DMS53 (cell line): ENCODE results near the gene SLC39A5.

Source experiments
- DNase-seq: peaks from one replicate; lab custom pipeline; 2025; lab: John Stamatoyannopoulos, UW

SLC39A5 gene

DNA sequence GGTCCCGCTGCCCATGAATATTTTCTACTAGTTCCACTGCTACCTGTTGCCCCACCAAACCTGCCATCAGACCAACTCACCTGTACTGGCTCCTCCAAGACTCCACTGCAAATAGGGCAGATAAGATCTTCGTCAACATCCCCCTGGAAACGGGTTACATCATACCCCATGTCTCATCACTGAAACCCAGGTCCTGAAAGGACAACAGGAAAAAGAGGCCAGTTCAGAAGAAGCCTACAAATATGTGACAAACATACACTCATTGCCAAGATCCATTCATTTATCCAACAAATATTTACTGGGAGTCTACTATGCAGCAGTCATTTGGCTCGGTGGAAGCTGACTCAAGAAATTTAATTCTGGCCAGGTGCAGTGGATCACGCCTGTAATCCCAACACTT, 16.0 kb upstream of the SLC39A5 start:
- no peak for DNase-seq

DNA sequence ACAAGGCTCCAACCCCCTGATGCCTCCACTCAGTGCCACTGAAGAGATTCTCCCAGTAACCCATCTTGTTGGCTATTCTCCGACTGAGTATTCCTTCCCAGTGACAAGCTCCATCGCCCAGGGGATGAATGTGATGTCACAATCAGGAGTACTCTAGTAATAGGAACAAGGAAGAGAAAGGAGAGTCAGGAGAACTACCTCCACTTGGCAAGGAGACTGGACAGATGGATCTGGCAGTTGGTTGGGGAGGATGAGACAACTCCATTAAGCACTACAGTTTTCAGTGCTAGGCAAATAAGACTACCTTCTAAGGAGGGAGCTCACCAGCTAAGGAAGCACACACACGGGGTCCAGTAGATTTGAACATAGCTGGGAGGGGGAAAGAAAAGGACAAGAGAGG, 13.4 kb upstream of the SLC39A5 start:
- no peak for DNase-seq

DNA sequence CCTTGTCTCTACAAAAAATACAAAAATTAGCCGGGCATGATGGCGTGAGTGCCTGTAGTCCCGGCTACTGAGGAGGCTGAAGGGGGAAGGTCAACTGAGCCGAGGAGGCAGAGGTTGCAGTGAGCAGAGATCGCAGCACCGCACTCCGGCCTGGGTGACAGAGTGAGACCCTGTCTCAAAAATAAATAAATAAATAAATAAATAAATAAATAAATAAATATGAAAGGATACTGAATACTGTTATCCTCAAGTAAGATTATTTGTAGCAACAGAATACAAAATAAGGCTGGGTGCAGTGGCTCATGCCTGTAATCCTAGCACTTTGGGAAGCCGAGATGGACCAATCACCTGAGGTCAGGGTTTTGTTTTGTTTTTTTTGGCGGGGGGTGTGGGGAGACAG, 10.0 kb upstream of the SLC39A5 start:
- DNase-seq: no peak

DNA sequence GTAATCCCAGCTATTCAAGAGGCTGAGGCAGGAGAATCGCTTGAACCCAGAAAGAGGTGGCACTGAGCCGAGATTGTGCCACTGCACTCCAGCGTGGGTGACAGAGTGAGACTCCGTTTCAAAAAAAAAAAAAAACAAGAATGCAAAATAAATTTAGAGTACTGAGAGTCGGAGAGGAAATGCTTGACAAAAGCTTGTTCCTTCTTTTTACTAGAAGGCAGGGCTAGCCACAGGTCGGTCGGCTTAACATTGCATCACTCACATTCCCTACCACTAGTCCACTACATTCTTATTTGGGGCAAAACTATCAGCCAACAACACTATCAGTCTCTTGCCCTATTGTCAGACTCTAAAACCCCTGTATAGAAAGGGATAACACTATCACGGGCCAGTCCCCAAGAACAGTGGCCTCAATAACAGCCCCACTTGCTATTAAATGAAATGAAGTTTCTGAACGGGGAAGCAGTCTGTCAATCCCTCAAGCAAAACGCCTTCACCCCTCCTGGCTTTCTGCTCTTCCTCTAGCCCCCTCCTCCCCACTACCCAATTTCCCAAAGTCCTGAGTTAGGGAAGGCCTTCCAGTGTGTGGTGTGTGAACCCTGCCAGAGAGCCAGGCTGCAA, 9.1 kb upstream of the SLC39A5 start:
- DNase-seq: no peak

DNA sequence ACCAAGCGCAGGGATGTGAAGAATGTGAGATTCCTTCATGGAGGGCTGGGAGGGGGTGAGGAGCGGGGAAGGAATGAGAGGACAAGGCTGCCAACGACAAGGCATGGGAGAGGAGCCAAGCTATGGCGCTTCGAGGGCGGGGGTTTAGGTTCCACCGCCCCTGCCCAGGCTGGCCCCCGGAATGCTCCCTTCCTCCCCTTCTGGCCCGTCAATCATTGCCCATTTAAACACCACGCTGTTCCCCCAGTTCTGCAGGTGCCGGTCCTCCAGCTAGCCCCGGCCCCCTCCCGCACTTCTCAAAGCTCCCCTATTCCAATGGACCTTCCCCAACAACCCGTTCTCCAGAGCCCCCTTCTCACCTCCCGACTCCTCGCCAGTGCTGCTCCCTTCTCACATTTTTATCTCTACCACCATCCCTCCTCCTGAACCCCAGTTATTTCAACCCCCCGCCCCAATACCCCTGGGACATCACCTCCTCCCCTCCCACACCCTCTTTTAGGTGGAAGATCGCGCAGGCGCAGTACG, 8.6 kb upstream of the SLC39A5 start:
- DNase-seq: peak; percentile 54

- DNase-seq: peak; percentile 99
Measured at GRCh38 chr12:56221757-56222530, 7.9 kb upstream of the SLC39A5 start, which contains the start of gene RNF41. Gene RNF41 (minus strand): TSS chr12:56221922. CDS start chr12:56214047, 7,875 bp downstream.

GRCh38 chr12:56222531-56222895, 7.3 kb upstream of the SLC39A5 start:
- no peak for DNase-seq

GRCh38 chr12:56223571-56224101, 6.2 kb upstream of the SLC39A5 start:
- no peak for DNase-seq

- DNase-seq: peak; percentile 99
Measured at GRCh38 chr12:56224102-56224701, 5.6 kb upstream of the SLC39A5 start, which contains the start of gene NABP2. Gene NABP2 (plus strand): TSS chr12:56224342. CDS start chr12:56224857, 515 bp downstream.

GRCh38 chr12:56224954-56225353, 4.9 kb upstream of the SLC39A5 start:
- DNase-seq: no peak

GRCh38 chr12:56229082-56229481, 769 bp upstream of the SLC39A5 start:
- DNase-seq: no peak

DNA sequence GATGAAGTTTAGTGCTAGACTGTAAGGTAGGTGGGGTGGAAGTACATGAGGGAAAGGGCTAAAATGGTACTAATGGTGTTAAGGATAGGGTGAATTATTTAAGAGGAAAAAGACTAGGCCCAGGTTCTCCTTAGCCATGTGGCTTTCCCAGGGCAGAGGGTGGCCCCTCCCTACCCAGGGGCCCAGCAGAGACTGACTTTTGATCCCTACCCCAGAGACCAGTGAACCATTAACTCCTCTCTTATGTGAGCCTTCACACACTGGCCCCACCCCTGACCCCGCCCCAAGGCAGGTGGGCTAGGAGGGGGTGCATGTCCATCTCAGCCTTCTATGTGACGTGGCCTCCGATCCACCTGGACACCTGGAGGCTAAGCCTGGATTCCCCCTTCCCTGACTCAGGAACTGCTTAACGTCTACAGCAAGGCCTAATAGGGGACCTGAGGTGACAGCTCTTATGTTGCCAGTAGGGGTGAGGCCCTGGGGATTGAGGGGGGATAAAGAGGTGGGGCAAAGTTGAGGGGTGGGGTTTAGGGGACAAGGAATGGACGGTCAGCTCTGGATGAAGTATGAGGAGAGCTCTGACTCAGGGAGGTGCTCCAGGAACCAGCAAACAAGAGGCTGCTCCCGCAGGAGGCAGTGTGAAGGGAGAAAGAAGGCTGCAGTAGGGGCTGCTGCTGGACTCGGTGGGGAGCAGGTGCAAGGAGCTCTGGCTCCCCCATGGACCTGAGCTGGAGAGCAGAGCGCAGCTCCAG, 757 bp downstream of the SLC39A5 start:
- DNase-seq: peak; percentile 78

DNA sequence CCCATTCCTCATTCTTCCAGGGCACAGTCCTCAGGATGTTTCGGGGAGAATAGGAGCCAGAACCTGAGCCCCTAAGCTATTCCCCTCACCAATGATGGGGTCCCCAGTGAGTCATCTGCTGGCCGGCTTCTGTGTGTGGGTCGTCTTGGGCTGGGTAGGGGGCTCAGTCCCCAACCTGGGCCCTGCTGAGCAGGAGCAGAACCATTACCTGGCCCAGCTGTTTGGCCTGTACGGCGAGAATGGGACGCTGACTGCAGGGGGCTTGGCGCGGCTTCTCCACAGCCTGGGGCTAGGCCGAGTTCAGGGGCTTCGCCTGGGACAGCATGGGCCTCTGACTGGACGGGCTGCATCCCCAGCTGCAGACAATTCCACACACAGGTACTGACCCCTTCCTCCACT, 1.3 kb downstream of the SLC39A5 start:
- no peak for DNase-seq

- peak; percentile 31 for DNase-seq
Measured at GRCh38 chr12:56234746-56235436, 5.0 kb downstream of the SLC39A5 start.

GRCh38 chr12:56236091-56236490, 6.2 kb downstream of the SLC39A5 start:
- DNase-seq: no peak

DNA sequence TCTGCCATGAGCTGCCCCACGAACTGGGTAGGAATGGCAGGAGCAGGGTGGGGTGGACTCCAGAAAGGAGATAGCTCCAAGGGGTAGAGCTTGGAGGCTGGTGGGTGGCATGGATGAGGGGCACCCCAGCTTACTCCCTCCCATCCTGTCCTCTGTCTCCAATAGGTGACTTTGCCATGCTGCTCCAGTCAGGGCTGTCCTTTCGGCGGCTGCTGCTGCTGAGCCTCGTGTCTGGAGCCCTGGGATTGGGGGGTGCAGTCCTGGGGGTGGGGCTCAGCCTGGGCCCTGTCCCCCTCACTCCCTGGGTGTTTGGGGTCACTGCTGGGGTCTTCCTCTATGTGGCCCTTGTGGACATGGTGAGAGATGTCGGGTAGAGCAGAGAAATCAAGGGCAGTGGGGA, 7.1 kb downstream of the SLC39A5 start:
- no peak for DNase-seq

DNA sequence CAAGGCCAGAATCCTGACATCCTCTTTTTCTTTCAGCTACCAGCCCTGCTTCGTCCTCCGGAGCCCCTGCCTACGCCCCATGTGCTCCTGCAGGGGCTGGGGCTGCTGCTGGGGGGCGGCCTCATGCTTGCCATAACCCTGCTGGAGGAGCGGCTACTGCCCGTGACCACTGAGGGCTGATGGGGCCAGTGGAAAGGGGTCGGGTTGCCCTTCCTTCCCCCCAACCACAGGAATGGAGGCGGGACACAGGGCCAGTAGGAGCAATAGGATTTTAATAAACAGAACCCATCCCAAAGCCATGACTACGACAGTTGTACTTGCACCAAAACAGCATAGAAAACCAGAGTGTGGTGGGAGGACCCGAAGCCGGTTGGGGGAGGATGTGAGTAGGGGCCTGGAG, 7.7 kb downstream of the SLC39A5 start:
- DNase-seq: no peak

DNA sequence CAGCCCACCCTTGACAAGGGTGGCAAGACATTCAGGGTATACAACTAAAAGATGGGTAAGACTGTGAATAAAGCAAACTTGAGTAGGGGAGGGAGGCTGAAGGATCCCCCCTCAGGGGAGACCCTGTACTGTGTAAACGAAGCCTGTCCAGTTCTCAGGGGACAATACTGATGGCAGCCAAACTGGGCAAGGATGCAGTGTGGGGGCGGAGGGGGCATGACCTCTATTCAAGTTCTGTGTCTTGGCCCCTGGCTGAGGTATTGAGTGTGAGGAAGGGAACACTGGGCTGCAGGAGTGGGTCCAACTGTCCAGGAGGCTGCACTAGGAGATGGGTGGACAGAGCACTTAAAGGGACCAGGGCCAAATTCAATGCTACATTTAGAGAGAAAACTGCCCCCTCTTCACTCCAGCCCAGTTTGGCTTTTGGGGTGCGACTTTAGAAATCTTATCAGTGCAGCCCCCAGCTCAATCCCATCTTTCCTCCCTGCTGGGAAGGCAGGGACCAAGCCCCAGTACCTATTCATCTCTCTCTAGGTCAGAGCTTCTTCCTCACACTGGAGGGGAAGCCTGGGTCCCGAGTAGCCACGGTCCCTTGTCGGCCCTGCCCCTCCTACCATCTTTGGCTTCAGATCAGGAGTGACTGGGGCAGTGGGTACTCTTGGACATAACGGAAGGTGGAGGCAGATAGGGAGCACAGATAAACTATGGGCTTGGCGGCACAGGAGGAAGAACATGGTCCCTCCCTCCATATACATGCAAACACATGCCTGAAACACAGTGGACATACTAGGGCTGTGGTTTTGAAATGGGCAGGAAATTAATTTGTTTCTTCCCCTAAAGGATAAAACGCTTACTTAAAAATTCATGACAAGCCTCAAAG, 11.8 kb downstream of the SLC39A5 start:
- DNase-seq: no peak

- no peak for DNase-seq
Measured at GRCh38 chr12:56242986-56243385, 13.1 kb downstream of the SLC39A5 start.

DNA sequence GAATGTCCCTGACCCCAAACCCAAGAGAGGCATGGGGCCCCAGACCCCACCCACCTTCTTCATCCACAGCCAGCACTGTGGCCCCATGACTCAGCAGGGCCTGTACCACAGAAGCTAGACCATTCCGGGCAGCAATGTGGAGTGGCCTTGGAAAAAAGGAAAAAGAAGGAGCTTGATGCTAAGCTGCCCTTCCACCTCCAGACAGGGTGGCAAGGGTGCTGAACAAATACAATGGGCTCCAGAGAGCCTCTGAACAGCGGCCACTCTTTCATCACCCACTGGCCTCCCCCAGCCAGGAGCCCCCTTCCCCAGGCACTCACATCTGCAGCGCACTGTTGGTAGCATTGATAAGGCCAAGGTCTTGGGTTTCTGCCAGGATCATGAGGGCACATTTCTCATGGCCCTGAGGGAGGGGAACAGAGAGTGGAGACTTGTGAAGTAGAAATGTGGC, 13.9 kb downstream of the SLC39A5 start:
- DNase-seq: no peak
